Measurements from ENCODE around the gene COL23A1. TPM values are rescaled to one million over a fixed set of nuclear protein-coding genes. Genes with fewer than 3 reads are reported as not detected.
A peak's percentile ranks its signal among the peaks of the same experiment; 100 is the strongest.

COL23A1 gene
- total and polyA plus RNA-seq, 5 donors from 2014 or later = not detected

DNA sequence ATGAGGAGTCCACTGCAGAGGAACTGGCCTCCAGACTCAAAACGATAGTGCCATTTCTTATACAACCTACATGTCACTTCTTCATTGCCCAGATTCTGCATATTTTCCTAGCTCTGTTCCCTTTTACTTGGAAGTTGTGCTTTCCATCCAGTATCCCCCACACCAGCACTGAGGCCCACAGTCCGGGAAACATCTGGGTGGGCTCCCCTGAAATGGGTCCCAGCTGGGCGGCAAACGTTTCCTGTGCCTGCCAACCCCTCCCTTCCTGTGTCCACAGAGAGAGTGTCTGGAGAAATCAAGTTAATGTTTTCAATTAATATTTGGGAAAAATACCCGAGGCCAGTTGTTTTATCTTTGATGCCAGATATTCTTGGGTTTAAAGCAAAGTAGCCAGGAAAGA, 111.8 kb downstream of the COL23A1 start:
- H3K27me3 Mint-ChIP-seq = no peaks in the 10 kb centered on the region

DNA sequence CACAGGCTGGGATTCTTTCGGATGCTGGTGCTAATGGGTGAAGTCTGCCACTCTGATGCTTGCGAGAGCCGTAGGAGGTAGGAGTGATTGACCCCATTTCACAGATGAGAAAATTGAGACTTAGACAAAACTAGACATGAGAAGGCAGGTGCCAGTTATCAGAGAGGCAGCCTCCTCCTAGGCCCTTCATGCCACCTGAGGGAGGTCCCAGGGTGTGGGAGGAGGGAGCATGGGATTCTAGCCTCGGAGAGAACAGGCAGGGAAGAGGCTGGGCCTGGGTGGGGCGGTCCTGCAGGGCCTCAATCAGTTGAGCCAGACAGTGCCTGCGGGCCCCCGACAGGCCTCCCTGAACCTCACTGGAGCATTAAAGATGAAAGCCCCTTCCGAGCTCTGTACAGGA, 112.4 kb downstream of the COL23A1 start:
- Histone ChIP-seq H3K4me1 (ENCODE audit: control insufficient read depth, insufficient read depth, low read length, poor library complexity, severe bottlenecking) (no peaks in the 10 kb centered on the region), H3K9me3 (ENCODE audit: control insufficient read depth in 2 of 2, low read length in 2 of 2) (no peaks in the 10 kb centered on the region), H3K27me3 (ENCODE audit: control insufficient read depth, insufficient read depth, low read length) (no peaks in the 10 kb centered on the region), H3K27ac (ENCODE audit: insufficient read depth, low read length, poor library complexity, severe bottlenecking) (no peak overlapping the region), H3K36me3 (ENCODE audit: control insufficient read depth, insufficient read depth, low read length) (no peaks in the 10 kb centered on the region), H3K4me3 (ENCODE audit: low read depth, low read length) (no peak overlapping the region)
- Mint-ChIP-seq H3K4me1 (peaks cover 0 to 6% (median 2%) of the 10 kb centered on the region in 4 donors), H3K27ac (no peak overlapping the region), H3K4me3 (no peak overlapping the region), H3K9me3 (no peaks in the 10 kb centered on the region), H3K27me3 (no peaks in the 10 kb centered on the region), H3K36me3 (no peaks in the 10 kb centered on the region)
- DNase-seq (no peak), ATAC-seq (ENCODE audit: low read depth in 2 of 2) (no peak)

More for the DNA sequence above, 111.8 kb downstream of the COL23A1 start:
- no peak overlapping the region for H3K4me3 Mint-ChIP-seq
- Histone ChIP-seq H3K4me3 (ENCODE audit: low read depth, low read length) (no peak overlapping the region), H3K27me3 (ENCODE audit: control insufficient read depth, insufficient read depth, low read length) (no peaks in the 10 kb centered on the region), H3K27ac (ENCODE audit: insufficient read depth, low read length, poor library complexity, severe bottlenecking) (no peak overlapping the region), H3K9me3 (ENCODE audit: control insufficient read depth in 2 of 2, low read length in 2 of 2) (no peaks in the 10 kb centered on the region), H3K4me1 (ENCODE audit: control insufficient read depth, insufficient read depth, low read length, poor library complexity, severe bottlenecking) (no peaks in the 10 kb centered on the region), H3K36me3 (ENCODE audit: control insufficient read depth, insufficient read depth, low read length) (no peaks in the 10 kb centered on the region)
- no peaks in the 10 kb centered on the region for H3K9me3 Mint-ChIP-seq
- ATAC-seq (ENCODE audit: low read depth in 2 of 2) (no peak), DNase-seq (no peak)
- no peaks in the 10 kb centered on the region for H3K36me3 Mint-ChIP-seq
- H3K27ac Mint-ChIP-seq = no peak overlapping the region
- peaks cover 0 to 10% (median 4%) of the 10 kb centered on the region in 4 donors for H3K4me1 Mint-ChIP-seq

DNA sequence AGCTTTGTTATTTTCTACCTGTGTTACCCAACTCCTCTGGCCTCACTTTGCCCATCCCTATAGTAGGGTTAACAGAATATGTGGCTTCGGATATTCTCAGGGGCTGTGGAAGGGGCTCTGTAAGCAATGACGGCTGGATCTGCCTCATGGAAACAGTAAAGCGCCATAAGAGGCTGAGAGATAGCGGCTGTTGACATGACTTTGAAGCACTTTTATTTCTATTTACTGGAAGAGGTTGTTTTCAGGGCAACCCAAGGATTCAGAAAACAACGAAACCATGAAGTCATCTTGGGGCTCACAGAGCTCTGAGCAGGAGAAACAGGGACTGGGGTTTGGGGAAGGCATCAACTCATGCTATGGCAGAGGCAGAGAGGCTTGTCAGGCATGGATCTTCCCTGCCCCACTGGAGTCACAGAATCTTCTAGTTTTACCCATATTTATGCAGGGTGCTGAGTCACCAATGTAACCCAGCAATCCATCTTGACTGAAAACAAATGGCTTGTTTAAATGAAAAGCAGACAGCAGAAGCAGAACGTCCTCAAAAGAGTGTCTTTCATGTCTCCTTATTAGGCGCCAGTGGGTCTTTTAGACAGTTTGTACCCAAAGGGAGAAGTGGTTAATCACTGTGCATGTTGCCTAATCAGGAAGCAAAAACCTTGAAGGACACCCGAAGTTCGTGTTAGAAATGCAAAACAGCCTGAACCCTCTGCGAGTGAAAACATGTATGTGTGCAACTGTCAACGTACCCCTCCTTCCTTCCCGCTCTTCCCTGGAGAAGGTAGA, 113.0 kb downstream of the COL23A1 start:
- Mint-ChIP-seq H3K27me3 (no peaks in the 10 kb centered on the region), H3K36me3 (no peaks in the 10 kb centered on the region), H3K4me1 (peaks cover 0 to 6% (median 2%) of the 10 kb centered on the region in 4 donors), H3K4me3 (no peak overlapping the region), H3K27ac (no peak overlapping the region), H3K9me3 (no peaks in the 10 kb centered on the region)
- no peak overlapping the region for H3K27ac ChIP-seq (ENCODE audit: insufficient read depth, low read length, poor library complexity, severe bottlenecking)
- no peaks in the 10 kb centered on the region for H3K9me3 ChIP-seq (ENCODE audit: control insufficient read depth in 2 of 2, low read length in 2 of 2)
- H3K4me3 ChIP-seq (ENCODE audit: low read depth, low read length) = no peak overlapping the region
- no peaks in the 10 kb centered on the region for H3K27me3 ChIP-seq (ENCODE audit: control insufficient read depth, insufficient read depth, low read length)
- no peaks in the 10 kb centered on the region for H3K36me3 ChIP-seq (ENCODE audit: control insufficient read depth, insufficient read depth, low read length)
- no peak for DNase-seq
- no peaks in the 10 kb centered on the region for H3K4me1 ChIP-seq (ENCODE audit: control insufficient read depth, insufficient read depth, low read length, poor library complexity, severe bottlenecking)
- no peak for ATAC-seq (ENCODE audit: low read depth in 2 of 2)

DNA sequence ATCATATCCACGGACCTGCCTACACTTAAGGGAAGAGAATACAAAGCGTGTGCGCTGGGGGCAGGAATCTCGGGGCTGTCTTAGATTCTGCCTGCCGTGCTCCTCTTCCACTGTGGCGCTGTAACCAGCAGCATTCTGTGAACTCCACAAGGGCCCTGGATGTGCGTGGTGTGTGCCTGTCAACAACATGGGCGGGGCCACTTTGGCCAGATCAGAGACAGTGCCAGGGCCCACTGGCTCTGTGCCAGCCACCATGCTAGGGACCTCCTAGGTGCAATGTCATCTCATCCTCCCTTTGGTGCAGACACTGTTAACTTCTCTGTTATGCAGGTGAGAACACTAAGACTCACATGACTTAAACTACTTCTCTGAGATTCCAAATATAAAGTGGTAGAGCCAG, 113.7 kb downstream of the COL23A1 start:
- no peak overlapping the region for H3K4me3 ChIP-seq (ENCODE audit: low read depth, low read length)
- H3K4me1 Mint-ChIP-seq = peaks cover 0 to 5% (median 2%) of the 10 kb centered on the region in 4 donors
- no peaks in the 10 kb centered on the region for H3K36me3 Mint-ChIP-seq
- H3K27me3 ChIP-seq (ENCODE audit: control insufficient read depth, insufficient read depth, low read length) = no peaks in the 10 kb centered on the region
- no peaks in the 10 kb centered on the region for H3K9me3 Mint-ChIP-seq
- no peaks in the 10 kb centered on the region for H3K4me1 ChIP-seq (ENCODE audit: control insufficient read depth, insufficient read depth, low read length, poor library complexity, severe bottlenecking)
- H3K9me3 ChIP-seq (ENCODE audit: control insufficient read depth in 2 of 2, low read length in 2 of 2) = no peaks in the 10 kb centered on the region
- DNase-seq = no peak
- H3K27me3 Mint-ChIP-seq = no peaks in the 10 kb centered on the region
- no peak overlapping the region for H3K4me3 Mint-ChIP-seq
- no peak for ATAC-seq (ENCODE audit: low read depth in 2 of 2)
- H3K36me3 ChIP-seq (ENCODE audit: control insufficient read depth, insufficient read depth, low read length) = no peaks in the 10 kb centered on the region
- H3K27ac Mint-ChIP-seq = no peak overlapping the region
- H3K27ac ChIP-seq (ENCODE audit: insufficient read depth, low read length, poor library complexity, severe bottlenecking) = no peak overlapping the region

DNA sequence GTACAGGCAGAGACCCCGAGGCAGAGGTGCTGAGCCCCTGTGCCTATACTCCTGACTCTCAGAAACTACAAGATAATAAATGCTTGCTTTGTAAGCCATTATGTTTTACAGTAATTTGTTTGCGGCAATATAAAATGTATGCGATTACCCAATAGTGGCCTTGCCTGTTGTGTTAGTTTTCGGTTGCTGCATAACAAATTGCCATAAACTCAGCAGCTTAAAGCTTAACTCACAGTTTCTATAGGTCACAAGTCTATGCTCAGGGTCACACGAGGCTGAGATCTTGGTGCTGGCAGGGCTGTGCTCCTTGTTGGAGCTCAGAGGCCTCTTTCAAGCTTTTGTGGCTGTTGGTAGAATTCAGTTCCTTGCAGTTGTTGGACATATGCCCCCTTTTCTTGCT, 114.8 kb downstream of the COL23A1 start:
- no peaks in the 10 kb centered on the region for H3K4me1 Mint-ChIP-seq
- H3K27me3 ChIP-seq (ENCODE audit: control insufficient read depth, insufficient read depth, low read length) = no peaks in the 10 kb centered on the region
- no peak overlapping the region for H3K27ac ChIP-seq (ENCODE audit: insufficient read depth, low read length, poor library complexity, severe bottlenecking)

DNA sequence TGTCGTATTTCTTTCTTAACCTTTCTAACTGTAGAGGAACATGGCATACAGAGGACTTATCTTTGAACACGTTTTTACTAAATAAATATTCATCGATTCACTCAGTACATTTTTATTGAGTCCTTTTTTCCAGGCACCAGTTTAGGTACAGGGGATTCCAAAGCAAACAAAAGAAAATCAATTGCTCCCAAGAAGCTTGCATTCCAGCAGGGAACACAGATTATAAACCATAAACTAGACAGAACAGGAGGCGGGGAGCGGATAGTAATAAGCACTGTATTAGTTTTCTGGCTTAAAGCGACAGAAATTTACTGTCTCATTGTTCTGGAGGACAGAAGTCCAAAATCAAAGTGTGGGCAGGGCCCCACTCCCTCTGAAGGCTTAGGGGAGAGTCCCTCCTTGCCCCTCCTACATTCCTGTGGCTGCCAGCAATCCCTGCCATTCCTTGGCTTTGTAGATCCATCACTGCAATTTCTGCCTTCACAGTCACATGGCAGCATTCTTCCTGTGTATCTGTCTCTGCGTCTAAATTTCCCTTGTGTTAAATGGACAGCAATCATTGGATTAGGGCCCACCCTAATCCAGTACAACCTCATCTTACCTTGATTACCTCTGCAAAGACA, 115.5 kb downstream of the COL23A1 start:
- Histone ChIP-seq H3K36me3 (ENCODE audit: control insufficient read depth, insufficient read depth, low read length) (no peaks in the 10 kb centered on the region), H3K4me1 (ENCODE audit: control insufficient read depth, insufficient read depth, low read length, poor library complexity, severe bottlenecking) (no peaks in the 10 kb centered on the region), H3K27ac (ENCODE audit: insufficient read depth, low read length, poor library complexity, severe bottlenecking) (no peak overlapping the region), H3K4me3 (ENCODE audit: low read depth, low read length) (no peak overlapping the region), H3K9me3 (ENCODE audit: control insufficient read depth in 2 of 2, low read length in 2 of 2) (no peaks in the 10 kb centered on the region), H3K27me3 (ENCODE audit: control insufficient read depth, insufficient read depth, low read length) (no peaks in the 10 kb centered on the region)
- Mint-ChIP-seq H3K9me3 (no peaks in the 10 kb centered on the region), H3K27me3 (no peaks in the 10 kb centered on the region), H3K4me3 (no peak overlapping the region), H3K4me1 (no peaks in the 10 kb centered on the region), H3K27ac (no peak overlapping the region), H3K36me3 (no peaks in the 10 kb centered on the region)
- ATAC-seq (ENCODE audit: low read depth in 2 of 2) (no peak), DNase-seq (no peak)

More for the DNA sequence above, 114.8 kb downstream of the COL23A1 start:
- Mint-ChIP-seq H3K9me3 (no peaks in the 10 kb centered on the region), H3K27ac (no peak overlapping the region), H3K4me3 (no peak overlapping the region), H3K36me3 (no peaks in the 10 kb centered on the region), H3K27me3 (no peaks in the 10 kb centered on the region)
- Histone ChIP-seq H3K36me3 (ENCODE audit: control insufficient read depth, insufficient read depth, low read length) (no peaks in the 10 kb centered on the region), H3K4me1 (ENCODE audit: control insufficient read depth, insufficient read depth, low read length, poor library complexity, severe bottlenecking) (no peaks in the 10 kb centered on the region), H3K4me3 (ENCODE audit: low read depth, low read length) (no peak overlapping the region), H3K9me3 (ENCODE audit: control insufficient read depth in 2 of 2, low read length in 2 of 2) (no peaks in the 10 kb centered on the region)
- ATAC-seq (ENCODE audit: low read depth in 2 of 2) (no peak), DNase-seq (no peak)

DNA sequence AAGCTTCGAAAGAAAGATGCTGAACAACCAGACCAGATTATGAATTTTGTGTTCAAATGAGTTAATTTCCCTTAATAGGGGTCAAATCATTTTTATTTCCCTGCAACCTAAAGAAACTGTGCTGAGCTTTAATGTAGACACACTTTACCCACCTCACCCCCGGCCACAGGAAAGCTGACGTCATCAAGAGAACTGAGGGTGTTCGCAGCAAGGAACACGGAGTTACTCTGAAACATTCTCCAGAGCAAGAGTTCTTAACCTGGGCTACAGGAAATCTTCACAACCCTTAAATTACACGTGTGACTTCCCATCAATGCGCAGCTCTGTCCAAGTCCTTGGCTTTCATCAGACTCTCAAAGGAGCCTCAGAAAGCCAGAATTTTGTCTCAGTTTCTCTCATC, 116.3 kb downstream of the COL23A1 start:
- no peak overlapping the region for H3K4me3 Mint-ChIP-seq
- H3K4me1 ChIP-seq (ENCODE audit: control insufficient read depth, insufficient read depth, low read length, poor library complexity, severe bottlenecking) = no peaks in the 10 kb centered on the region
- H3K27ac Mint-ChIP-seq = no peak overlapping the region
- H3K4me3 ChIP-seq (ENCODE audit: low read depth, low read length) = no peak overlapping the region
- ATAC-seq (ENCODE audit: low read depth in 2 of 2) (no peak), DNase-seq (no peak)
- no peaks in the 10 kb centered on the region for H3K36me3 ChIP-seq (ENCODE audit: control insufficient read depth, insufficient read depth, low read length)
- no peaks in the 10 kb centered on the region for H3K4me1 Mint-ChIP-seq
- H3K27ac ChIP-seq (ENCODE audit: insufficient read depth, low read length, poor library complexity, severe bottlenecking) = no peak overlapping the region
- H3K9me3 Mint-ChIP-seq = no peaks in the 10 kb centered on the region
- H3K9me3 ChIP-seq (ENCODE audit: control insufficient read depth in 2 of 2, low read length in 2 of 2) = no peaks in the 10 kb centered on the region
- H3K36me3 Mint-ChIP-seq = no peaks in the 10 kb centered on the region
- H3K27me3 ChIP-seq (ENCODE audit: control insufficient read depth, insufficient read depth, low read length) = no peaks in the 10 kb centered on the region
- H3K27me3 Mint-ChIP-seq = no peaks in the 10 kb centered on the region

DNA sequence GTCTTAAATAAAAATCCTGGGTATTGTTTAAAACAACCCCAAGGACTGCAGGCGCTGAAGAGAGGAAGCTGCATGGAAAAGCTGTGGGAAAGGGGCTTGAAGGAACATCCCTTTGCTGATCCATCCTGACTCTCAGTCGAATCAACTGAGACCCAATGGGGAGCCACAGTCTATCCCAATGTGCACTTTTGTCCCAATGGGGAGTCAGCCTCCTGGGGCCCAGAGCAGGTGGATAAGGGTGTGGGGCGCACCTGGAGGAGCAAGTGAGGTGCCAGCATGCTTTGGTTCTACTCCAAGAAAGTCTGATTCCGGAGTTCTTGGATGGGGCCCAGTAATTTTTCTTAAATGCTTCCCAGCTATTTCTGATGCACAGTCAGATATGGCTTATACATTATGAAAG, 118.1 kb downstream of the COL23A1 start:
- no peaks in the 10 kb centered on the region for H3K36me3 Mint-ChIP-seq
- H3K4me3 Mint-ChIP-seq = no peak overlapping the region
- DNase-seq = no peak
- Histone ChIP-seq H3K4me1 (ENCODE audit: control insufficient read depth, insufficient read depth, low read length, poor library complexity, severe bottlenecking) (no peaks in the 10 kb centered on the region), H3K4me3 (ENCODE audit: low read depth, low read length) (no peak overlapping the region), H3K27me3 (ENCODE audit: control insufficient read depth, insufficient read depth, low read length) (no peaks in the 10 kb centered on the region), H3K9me3 (ENCODE audit: control insufficient read depth in 2 of 2, low read length in 2 of 2) (no peaks in the 10 kb centered on the region), H3K36me3 (ENCODE audit: control insufficient read depth, insufficient read depth, low read length) (no peaks in the 10 kb centered on the region), H3K27ac (ENCODE audit: insufficient read depth, low read length, poor library complexity, severe bottlenecking) (no peak overlapping the region)
- H3K4me1 Mint-ChIP-seq = no peaks in the 10 kb centered on the region
- H3K9me3 Mint-ChIP-seq = no peaks in the 10 kb centered on the region
- peak overlapping the region in 1 of 3 donors; percentile 43 for H3K27ac Mint-ChIP-seq
- no peaks in the 10 kb centered on the region for H3K27me3 Mint-ChIP-seq
- ATAC-seq (ENCODE audit: low read depth in 2 of 2) = no peak

Data from CD4-positive, CD25-positive, alpha-beta regulatory T cell (primary cell).